K562 (cell line): Measurements from ENCODE around the gene MOB1B. TPM values are rescaled to one million over a fixed set of nuclear protein-coding genes. Genes with fewer than 3 reads are reported as not detected.

Source experiments
- FUS ChIP-seq: fragments of 200-400 bp; formaldehyde crosslinking; optimal IDR thresholded peaks from 2 replicates; pipeline ENCODE3; 2017; ENCODE audit warnings: low read depth, low read length
- GABPB2 ChIP-seq: fragments of 250-450 bp; sonication (Bioruptor Pico); conservative IDR thresholded peaks from 2 replicates; pipeline ENCODE4 v1.5.1; 2021; ENCODE audit warnings: mild to moderate bottlenecking
- IRF1 ChIP-seq: sonication (generic); formaldehyde crosslinking; IDR thresholded peaks from 2 replicates; pipeline ENCODE4 v1.8.0; 2022; ENCODE audit warnings: missing genetic modification reagents, mild to moderate bottlenecking, borderline replicate concordance
- MED1 ChIP-seq: sonication (generic); formaldehyde crosslinking; IDR thresholded peaks from 2 replicates; pipeline ENCODE4 v1.8.1; 2023; ENCODE audit warnings: missing genetic modification reagents, borderline replicate concordance
- SIX5 ChIP-seq, 2 experiments: IDR thresholded peaks; 2 replicates each; pipeline ENCODE4 v1.6.1; 2011; ENCODE audit warnings: low read length in 2 of 2, borderline replicate concordance in 1 of 2, low read depth in 1 of 2, mild to moderate bottlenecking in 1 of 2, moderate library complexity in 1 of 2; ENCODE audit not compliant: insufficient read depth in 1 of 2
- SMARCA4 ChIP-seq: fragments of 450-650 bp; IDR thresholded peaks from 2 replicates; pipeline ENCODE4 v1.6.1; 2016
- TFE3 ChIP-seq: fragments of 450-650 bp; formaldehyde crosslinking; IDR thresholded peaks from 2 replicates; pipeline ENCODE4 v1.4.0; 2020; ENCODE audit warnings: mild to moderate bottlenecking, mixed read lengths
- ZNF174 ChIP-seq: fragments of 250-450 bp; sonication (Bioruptor Pico); IDR thresholded peaks from 2 replicates; pipeline ENCODE4 v1.4.0; 2020; ENCODE audit warnings: mild to moderate bottlenecking
- ZNF324 ChIP-seq: fragments of 250-450 bp; sonication (Bioruptor Pico); IDR thresholded peaks from 2 replicates; pipeline ENCODE4 v1.4.0; 2020; ENCODE audit warnings: mild to moderate bottlenecking
- ZNF41 ChIP-seq: fragments of 250-450 bp; sonication (Bioruptor Pico); conservative IDR thresholded peaks from 2 replicates; pipeline ENCODE4 v1.4.0; 2020; ENCODE audit warnings: mild to moderate bottlenecking
- polyA plus RNA-seq, 8 experiments: library from polyadenylated mRNA; depleted of rRNA in 4 of 8; stranded (reverse) in 5 of 8; unstranded in 3 of 8; fragments of >200 nt; fragmentation: Nextera tagmentation in 2 of 8; fragmentation: Illumina TruSeq in 1 of 8; extraction: Ambion mirVana in 2 of 8; extraction: Trizol in 1 of 8; gene quantifications; 2 replicates each; pipeline versions ENCODE4 v1.2.1 to v1.2.3, GENCODE V29; 2011 to 2014; ENCODE audit warnings: inconsistent platforms in 1 of 8, missing spikeins in 1 of 8
- total RNA-seq, 7 experiments: library from RNA; depleted of rRNA in 6 of 7; stranded (reverse); fragments of >200 nt in 6 of 7; fragmentation: Illumina TruSeq in 2 of 7; extraction: Trizol in 2 of 7; gene quantifications; 2 replicates each; pipeline versions ENCODE4 v1.2.1 to v1.2.3, GENCODE V29; 2011 to 2021; ENCODE audit warnings: low replicate concordance in 1 of 7
- TF ChIP-seq, protein P1 (sequence below): fragments of 250-450 bp; sonication (Bioruptor Pico); IDR thresholded peaks from 2 replicates; pipeline ENCODE4 v1.8.0; 2021; ENCODE audit warnings: moderate library complexity, mild to moderate bottlenecking, inconsistent platforms

MOB1B gene
- total and polyA plus RNA-seq, 9 of the 15 experiments (the other 6 are each of a cell fraction or from before 2014, with no cell fraction given) = 8.4 to 37.8 (median 19.0) TPM

- TF ChIP-seq, protein P1, sequence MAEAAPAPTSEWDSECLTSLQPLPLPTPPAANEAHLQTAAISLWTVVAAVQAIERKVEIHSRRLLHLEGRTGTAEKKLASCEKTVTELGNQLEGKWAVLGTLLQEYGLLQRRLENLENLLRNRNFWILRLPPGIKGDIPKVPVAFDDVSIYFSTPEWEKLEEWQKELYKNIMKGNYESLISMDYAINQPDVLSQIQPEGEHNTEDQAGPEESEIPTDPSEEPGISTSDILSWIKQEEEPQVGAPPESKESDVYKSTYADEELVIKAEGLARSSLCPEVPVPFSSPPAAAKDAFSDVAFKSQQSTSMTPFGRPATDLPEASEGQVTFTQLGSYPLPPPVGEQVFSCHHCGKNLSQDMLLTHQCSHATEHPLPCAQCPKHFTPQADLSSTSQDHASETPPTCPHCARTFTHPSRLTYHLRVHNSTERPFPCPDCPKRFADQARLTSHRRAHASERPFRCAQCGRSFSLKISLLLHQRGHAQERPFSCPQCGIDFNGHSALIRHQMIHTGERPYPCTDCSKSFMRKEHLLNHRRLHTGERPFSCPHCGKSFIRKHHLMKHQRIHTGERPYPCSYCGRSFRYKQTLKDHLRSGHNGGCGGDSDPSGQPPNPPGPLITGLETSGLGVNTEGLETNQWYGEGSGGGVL (CRISPR knock-in tag) = no peak
- TF ChIP-seq TFE3 (CRISPR knock-in tag) (no peak), IRF1 (CRISPR knock-in tag) (no peak), SMARCA4 (no peak), SIX5 (IDR thresholded peaks at IDR 0.05; ENCODE audit: borderline replicate concordance in 1 of 2, insufficient read depth in 1 of 2, low read depth in 1 of 2, low read length in 2 of 2) (no peak), FUS (no peak), ZNF324 (CRISPR knock-in tag) (no peak), GABPB2 (CRISPR knock-in tag) (no peak), ZNF174 (no peak), ZNF41 (CRISPR knock-in tag) (no peak), MED1 (CRISPR knock-in tag) (no peak)
Observed at GRCh38 chr4:70940134-70940533, 38.0 kb downstream of the MOB1B start (continued).
